GM23338 (cell line): ENCODE results near the gene ACOXL. TPM values are rescaled to one million over a fixed set of nuclear protein-coding genes. Genes with fewer than 3 reads are reported as not detected.
A peak's percentile ranks its signal among the peaks of the same experiment; 100 is the strongest.

Source experiments
- ATAC-seq: fragments of 200-7000 bp; cut with Tn5 transposase; 3 replicates; pipeline ENCODE4 v1.9.1; 2020
- DNase-seq: peaks from one replicate; pipeline ENCODE4 v3.0.0-alpha.2; 2015; ENCODE audit warnings: low spot score
- H2AFZ ChIP-seq: fragments of 200-600 bp; sonication (generic); 2 replicates; pipeline ENCODE4 v1.8.0; 2016; ENCODE audit warnings: antibody characterized with exemption, mild to moderate bottlenecking, moderate library complexity
- H3F3A ChIP-seq: fragments of 200-600 bp; sonication (generic); replicated peaks from 2 replicates; pipeline ENCODE4 v1.8.0; 2017; ENCODE audit warnings: antibody characterized with exemption, mixed run types, low read depth
- H3K27ac ChIP-seq: fragments of 200-600 bp; sonication (generic); 2 replicates; pipeline ENCODE4 v1.6.1; 2016; ENCODE audit warnings: low read depth
- H3K27me3 ChIP-seq: fragments of 200-600 bp; sonication (generic); 2 replicates; pipeline ENCODE4 v1.8.0; 2016; ENCODE audit warnings: mild to moderate bottlenecking, mixed run types, moderate library complexity; ENCODE audit not compliant: insufficient read depth
- H3K36me3 ChIP-seq: fragments of 200-600 bp; sonication (generic); 2 replicates; pipeline ENCODE4 v1.8.0; 2016; ENCODE audit warnings: mild to moderate bottlenecking; ENCODE audit not compliant: insufficient read depth
- H3K4me1 ChIP-seq: fragments of 200-600 bp; sonication (generic); 2 replicates; pipeline ENCODE4 v1.8.0; 2016; ENCODE audit warnings: mild to moderate bottlenecking, moderate library complexity; ENCODE audit not compliant: insufficient read depth
- H3K4me2 ChIP-seq: fragments of 200-600 bp; sonication (generic); 2 replicates; pipeline ENCODE4 v1.7.1; 2017; ENCODE audit warnings: mixed run types
- H3K4me3 ChIP-seq: fragments of 200-600 bp; sonication (generic); 2 replicates; pipeline ENCODE4 v1.6.1; 2016; ENCODE audit warnings: mixed run types
- H3K79me2 ChIP-seq: fragments of 200-600 bp; sonication (generic); replicated peaks from 2 replicates; pipeline ENCODE4 v1.8.0; 2017; ENCODE audit warnings: mild to moderate bottlenecking; ENCODE audit not compliant: insufficient read depth
- H3K9me2 ChIP-seq: fragments of 200-600 bp; sonication (generic); 2 replicates; pipeline ENCODE4 v1.8.0; 2017; ENCODE audit not compliant: insufficient read depth
- H4K20me1 ChIP-seq: fragments of 200-600 bp; sonication (generic); replicated peaks from 2 replicates; pipeline ENCODE4 v1.8.0; 2017; ENCODE audit warnings: mild to moderate bottlenecking; ENCODE audit not compliant: insufficient read depth
- H3K27ac Mint-ChIP-seq: 2 replicates; pipeline ENCODE4 v1.8.0; 2020; ENCODE audit warnings: inconsistent platforms, mild to moderate bottlenecking, moderate library complexity, mixed read lengths
- H3K27me3 Mint-ChIP-seq: 3 replicates; pipeline ENCODE4 v1.8.0; 2022; ENCODE audit warnings: low read depth, mild to moderate bottlenecking, moderate library complexity, mixed read lengths, inconsistent platforms; ENCODE audit not compliant: insufficient read depth, poor library complexity
- H3K36me3 Mint-ChIP-seq: 3 replicates; pipeline ENCODE4 v1.8.0; 2021; ENCODE audit warnings: low read depth, mild to moderate bottlenecking, inconsistent platforms, moderate library complexity, mixed read lengths
- H3K4me1 Mint-ChIP-seq: 3 replicates; pipeline ENCODE4 v1.8.0; 2020; ENCODE audit warnings: mild to moderate bottlenecking, inconsistent platforms, mixed read lengths
- H3K4me3 Mint-ChIP-seq: 3 replicates; pipeline ENCODE4 v1.8.0; 2021; ENCODE audit warnings: moderate library complexity, mild to moderate bottlenecking, inconsistent platforms, mixed read lengths
- H3K9me3 Mint-ChIP-seq: 3 replicates; pipeline ENCODE4 v1.8.0; 2020; ENCODE audit warnings: moderate library complexity, mild to moderate bottlenecking, inconsistent platforms, mixed read lengths
- CREB1 ChIP-seq: fragments of 250-450 bp; sonication (Bioruptor Pico); IDR thresholded peaks from 2 replicates; pipeline ENCODE4 v1.5.0; 2020; ENCODE audit warnings: low read depth, mild to moderate bottlenecking, moderate library complexity
- CTCF ChIP-seq, 2 experiments: fragments of 200-600 bp in 1 of 2; sonication (generic) in 1 of 2; conservative IDR thresholded peaks; 2 replicates each; pipeline versions ENCODE4 v1.5.1 to v1.6.1; 2016 to 2017; ENCODE audit warnings: antibody characterized with exemption in 2 of 2, low read depth in 2 of 2, mild to moderate bottlenecking in 2 of 2, moderate library complexity in 1 of 2
- ETS1 ChIP-seq: IDR thresholded peaks from 2 replicates; pipeline ENCODE4 v1.6.1; 2016; ENCODE audit warnings: antibody characterized with exemption
- EZH2 ChIP-seq: fragments of 200-600 bp; sonication (generic); IDR thresholded peaks from one replicate; pipeline ENCODE4 v1.8.0; 2017; ENCODE audit warnings: antibody characterized with exemption, mild to moderate bottlenecking, low read depth; ENCODE audit not compliant: unreplicated experiment
- EZH2phosphoT487 ChIP-seq: fragments of 200-600 bp; sonication (generic); IDR thresholded peaks from one replicate; pipeline ENCODE4 v1.8.1; 2018; ENCODE audit warnings: antibody characterized with exemption; ENCODE audit not compliant: unreplicated experiment
- JUNB ChIP-seq: IDR thresholded peaks from one replicate; pipeline ENCODE4 v1.6.1; 2016; ENCODE audit warnings: antibody characterized with exemption; ENCODE audit not compliant: unreplicated experiment
- NANOG ChIP-seq: IDR thresholded peaks from 2 replicates; pipeline ENCODE4 v1.6.1; 2016; ENCODE audit warnings: antibody characterized with exemption, borderline replicate concordance
- POLR2AphosphoS5 ChIP-seq: IDR thresholded peaks from 2 replicates; pipeline ENCODE4 v1.6.1; 2016; ENCODE audit warnings: antibody characterized with exemption, low read depth
- REST ChIP-seq: IDR thresholded peaks from one replicate; pipeline ENCODE4 v1.6.1; 2018; ENCODE audit warnings: antibody characterized with exemption; ENCODE audit not compliant: unreplicated experiment
- STAT1 ChIP-seq: IDR thresholded peaks from one replicate; pipeline ENCODE4 v1.6.1; 2016; ENCODE audit warnings: antibody characterized with exemption; ENCODE audit not compliant: unreplicated experiment
- ZNF114 ChIP-seq: fragments of 250-450 bp; sonication (Bioruptor Pico); IDR thresholded peaks from 2 replicates; pipeline ENCODE4 v1.5.0; 2020; ENCODE audit warnings: mild to moderate bottlenecking, moderate library complexity
- ZNF331 ChIP-seq: fragments of 250-450 bp; sonication (Bioruptor Pico); IDR thresholded peaks from 2 replicates; pipeline ENCODE4 v1.5.0; 2020; ENCODE audit warnings: low read depth, mild to moderate bottlenecking, moderate library complexity
- ZNF462 ChIP-seq: fragments of 250-450 bp; sonication (Bioruptor Pico); IDR thresholded peaks from 2 replicates; pipeline ENCODE4 v1.5.0; 2020; ENCODE audit warnings: mild to moderate bottlenecking, moderate library complexity
- polyA plus RNA-seq: library from polyadenylated mRNA; unstranded; fragments of >200 nt; fragmentation: Nextera tagmentation; extraction: Ambion mirVana; gene quantifications from 2 replicates; pipeline ENCODE4 v1.2.1, GENCODE V29; 2016
- total RNA-seq: library from RNA; depleted of rRNA; stranded (reverse); fragments of >200 nt; shearing (Covaris generic); gene quantifications from 2 replicates; pipeline ENCODE4 v1.2.3, GENCODE V29; 2014

ACOXL gene
- total and polyA plus RNA-seq, 2 experiments from 2014 or later: 9.0 to 14.7 TPM

GRCh38 chr2:110838657-110839384, 106.4 kb downstream of the ACOXL start:
- Histone ChIP-seq H3F3A (peaks cover 7% of the 10 kb centered on the region; the same call in 1 of the 2 replicates), H3K36me3 (no peaks in the 10 kb centered on the region), H3K4me1 (peaks cover 64% of the 10 kb centered on the region), H3K4me2 (peak overlapping the region; percentile 68; the same call in 1 of the 2 replicates), H3K79me2 (no peaks in the 10 kb centered on the region), H3K9me2 (0 out of 2 replicates have a peak, but pooled peaks cover 5% of the 10 kb centered on the region), H3K4me3 (no peak overlapping the region), H3K27me3 (no peaks in the 10 kb centered on the region), H2AFZ (no peak overlapping the region), H4K20me1 (no peaks in the 10 kb centered on the region), H3K27ac (peak overlapping the region; percentile 41; the same call in 1 of the 2 replicates)
- peak overlapping the region; percentile 70 for H3K27ac Mint-ChIP-seq
- no peak overlapping the region; the same call in 2 of the 3 replicates for H3K4me3 Mint-ChIP-seq
- H3K27me3 Mint-ChIP-seq: peaks cover under 1% of the 10 kb centered on the region
- peaks cover 3% of the 10 kb centered on the region; the same call in 2 of the 3 replicates for H3K36me3 Mint-ChIP-seq
- DNase-seq (no peak), ATAC-seq (no peak)
- H3K4me1 Mint-ChIP-seq: peaks cover 66% of the 10 kb centered on the region
- TF ChIP-seq ZNF331 (CRISPR knock-in tag) (no peak), ZNF114 (CRISPR knock-in tag) (no peak), EZH2 (no peak), EZH2phosphoT487 (no peak), JUNB (no peak), NANOG (no peak), REST (no peak), CREB1 (no peak), ZNF462 (CRISPR knock-in tag) (no peak), POLR2AphosphoS5 (no peak), ETS1 (no peak), CTCF (conservative IDR thresholded peaks at IDR 0.05; ENCODE audit: low read depth in 2 of 2) (no peak), STAT1 (no peak)
- no peaks in the 10 kb centered on the region for H3K9me3 Mint-ChIP-seq
